GM19455 (cell line): Measurements from ENCODE around the gene CNNM2.
A peak's percentile ranks its signal among the peaks of the same experiment; 100 is the strongest.

Source experiments
- ATAC-seq: cut with Tn5 transposase; IDR thresholded peaks from one replicate; pipeline ENCODE4 v1.9.1; 2021; ENCODE audit not compliant: unreplicated experiment

Gene CNNM2

DNA sequence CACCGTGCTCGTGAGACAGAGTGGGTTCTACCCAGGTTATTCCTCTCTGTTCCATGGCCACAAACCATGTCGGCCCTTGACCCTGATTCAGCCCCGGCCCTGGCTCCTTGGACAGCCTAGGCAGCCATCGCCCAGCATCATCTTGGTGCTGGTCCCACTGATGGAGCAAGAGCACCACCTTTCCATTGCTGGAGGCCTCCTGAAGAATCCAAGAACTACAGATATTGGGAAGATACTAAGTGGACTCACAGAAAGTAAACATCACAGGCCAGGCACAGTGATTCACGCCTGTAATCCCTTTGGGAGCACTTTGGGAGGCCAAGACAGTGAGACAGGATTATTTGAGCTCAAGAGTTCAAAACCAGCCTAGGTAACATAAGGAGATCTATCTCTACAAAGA is 149.9 kb downstream of the CNNM2 start:
- ATAC-seq, result no peak

DNA sequence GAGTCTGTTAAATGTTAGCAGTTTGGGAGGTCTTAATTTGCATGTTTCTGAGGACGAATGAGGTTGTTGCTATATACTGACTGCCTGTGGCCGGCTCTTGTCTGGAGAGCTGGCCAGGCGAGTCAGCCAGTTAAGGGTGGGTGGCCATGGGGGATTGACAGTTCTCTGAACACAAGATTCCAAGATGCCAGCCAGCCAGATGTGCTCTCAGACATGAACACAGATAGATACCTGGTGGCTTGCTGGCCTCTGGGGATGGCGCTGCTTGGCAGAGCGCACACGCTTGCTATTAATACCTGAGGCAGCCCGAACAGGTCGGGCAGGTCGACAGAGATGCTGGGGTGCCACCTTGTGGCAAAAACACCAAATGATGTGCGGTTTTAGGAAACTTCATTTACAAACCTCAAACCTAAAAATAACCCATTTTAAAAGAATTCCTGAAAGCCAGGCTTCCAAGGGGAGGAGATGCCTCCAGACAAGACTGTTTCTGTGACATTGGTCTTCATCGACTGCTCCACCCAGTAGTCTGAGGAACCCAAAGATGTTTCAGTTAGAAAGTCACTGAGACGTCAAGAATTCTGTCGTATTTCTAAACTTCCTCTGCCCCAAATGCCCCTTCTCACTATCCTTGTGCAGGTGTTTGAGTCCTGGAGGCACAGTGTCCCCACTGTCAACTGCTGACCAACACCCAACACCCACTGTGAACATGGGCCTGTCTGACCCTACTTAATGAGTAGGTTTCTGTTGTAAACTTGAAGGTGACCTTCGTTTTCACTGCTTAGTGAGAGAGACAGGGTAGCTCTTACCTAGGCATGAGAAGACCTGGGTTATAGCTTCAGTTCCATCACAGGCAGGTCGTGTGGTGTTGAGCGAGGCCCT is 151.6 kb downstream of the CNNM2 start:
- ATAC-seq, result peak; percentile 61

DNA sequence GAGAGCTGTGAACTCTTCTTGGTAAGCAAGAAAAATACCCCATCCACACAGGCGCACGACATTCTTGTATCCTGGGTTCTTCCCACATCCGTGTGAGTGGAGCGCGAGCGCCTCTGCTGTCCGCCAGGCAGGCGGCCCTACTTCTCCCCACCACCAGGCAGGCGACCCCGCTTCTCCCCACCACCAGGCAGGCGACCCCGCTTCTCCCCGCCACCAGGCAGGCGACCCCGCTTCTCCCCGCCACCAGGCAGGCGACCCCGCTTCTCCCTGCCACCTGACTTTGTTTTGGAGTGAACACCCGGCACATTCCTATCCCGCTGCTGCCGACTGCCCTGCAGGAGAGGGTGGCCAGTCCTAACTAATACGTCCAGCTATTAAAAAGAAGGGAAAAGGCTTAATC is 154.2 kb downstream of the CNNM2 start:
- no peak for ATAC-seq

DNA sequence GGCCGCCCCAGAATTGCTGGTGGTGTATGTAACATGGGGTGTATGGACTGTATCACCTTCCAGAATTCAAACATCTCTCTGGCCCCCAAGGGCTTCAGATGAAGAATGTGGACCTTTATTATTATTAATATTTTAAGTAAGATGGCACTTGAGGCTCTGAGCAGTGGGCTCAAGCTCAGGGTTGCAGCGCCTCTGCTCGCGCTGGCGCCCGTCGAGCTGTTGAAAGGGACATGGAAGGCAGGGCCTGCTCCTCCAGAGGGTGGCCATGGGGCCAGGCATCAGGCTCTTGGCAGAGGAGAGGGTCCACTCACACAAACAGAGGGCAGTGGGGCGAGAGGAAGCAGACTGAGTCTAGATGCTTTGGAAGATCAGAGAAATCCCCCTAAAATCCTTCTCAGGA is 154.8 kb downstream of the CNNM2 start:
- no peak for ATAC-seq

DNA sequence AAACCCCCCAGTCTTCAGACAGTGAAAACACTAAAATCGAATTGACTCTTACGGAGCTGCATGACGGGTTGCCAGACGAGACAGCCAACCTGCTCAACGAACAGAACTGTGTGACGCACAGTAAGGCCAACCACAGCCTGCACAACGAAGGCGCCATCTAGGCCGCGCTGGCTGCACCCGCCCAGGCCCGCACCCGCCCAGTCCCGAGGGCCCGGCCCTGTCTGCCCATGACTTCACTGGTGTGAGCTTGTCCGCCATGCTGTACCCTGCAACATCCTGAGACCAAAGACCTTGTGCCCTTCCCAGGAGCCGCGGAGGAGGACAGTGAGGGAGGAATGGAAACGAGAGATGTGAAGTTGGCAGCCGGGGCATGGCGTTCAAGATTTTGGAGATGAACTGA is 158.9 kb downstream of the CNNM2 start:
- ATAC-seq, result no peak

DNA sequence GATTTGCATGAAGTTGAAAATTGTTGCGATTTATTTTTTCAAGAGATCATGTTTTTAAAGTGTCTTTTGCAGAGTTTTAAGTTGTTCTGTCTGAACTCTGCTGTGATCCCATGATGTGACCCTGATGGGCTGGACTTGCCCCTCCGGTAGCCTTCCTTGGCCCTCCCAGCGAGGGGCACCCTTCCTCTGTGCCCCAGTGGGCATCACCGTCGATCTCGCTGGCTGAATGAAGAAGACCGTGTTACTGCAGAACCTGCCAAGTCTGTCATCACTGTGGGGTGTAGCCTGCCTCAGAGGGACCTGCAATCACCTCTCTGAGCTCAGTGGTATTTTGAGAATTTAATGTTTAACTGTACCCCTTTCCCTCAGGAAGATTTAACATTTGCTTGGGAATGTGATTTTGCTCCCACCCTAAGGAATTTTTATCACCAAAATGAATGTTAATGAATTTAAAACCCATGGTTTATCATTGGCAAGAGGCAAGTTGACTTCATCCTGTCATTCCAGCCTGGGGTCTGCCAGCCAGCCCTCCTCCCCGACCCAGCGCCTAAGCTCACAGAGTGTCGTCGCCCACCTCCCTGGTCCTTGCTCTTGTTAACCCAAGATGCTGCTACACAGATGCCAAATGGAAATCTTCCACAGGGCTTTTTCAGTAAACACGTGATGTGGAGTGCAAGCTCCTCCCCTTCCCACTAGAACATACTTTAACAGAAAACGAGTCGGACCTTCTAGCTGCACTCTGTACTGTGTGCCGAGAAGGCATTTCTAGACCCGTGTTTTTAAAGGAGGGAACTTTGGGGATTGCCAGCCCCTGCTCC is 159.6 kb downstream of the CNNM2 start:
- no peak for ATAC-seq

DNA sequence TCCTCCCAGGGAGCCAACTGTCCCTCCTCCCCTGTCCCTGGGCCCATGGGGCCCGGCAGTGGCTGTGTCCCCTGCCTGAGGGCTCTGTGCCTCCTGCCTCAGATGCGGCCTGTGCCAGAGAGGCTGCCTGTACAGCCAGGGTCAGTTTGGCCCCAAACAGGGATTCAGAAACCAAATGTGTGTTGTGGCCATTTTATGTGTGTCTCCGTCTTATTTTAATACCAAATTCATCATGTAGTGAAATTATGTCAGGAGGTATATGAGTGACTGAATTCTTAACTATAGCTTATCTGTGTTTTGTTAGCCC is 160.2 kb downstream of the CNNM2 start:
- ATAC-seq, result no peak

DNA sequence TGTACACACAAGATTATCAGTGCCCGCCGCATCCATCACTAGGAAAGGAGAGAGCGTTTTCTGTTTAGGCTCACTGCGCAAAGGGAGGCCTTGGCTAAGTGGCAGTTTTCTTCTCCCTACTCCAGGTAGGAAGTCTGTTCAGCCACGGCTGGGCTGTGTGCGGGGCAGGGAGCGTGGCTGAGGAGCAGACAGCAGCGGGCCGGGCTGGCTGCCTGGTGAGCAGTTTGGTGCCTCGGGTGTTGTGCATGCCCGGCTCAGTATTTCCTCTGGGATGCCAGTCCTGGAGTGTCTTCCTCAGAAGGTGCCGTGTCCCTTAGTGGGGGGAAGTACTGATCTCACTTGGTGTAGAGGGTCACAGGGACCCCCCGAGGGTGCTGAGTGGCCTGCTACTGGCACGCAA is 160.6 kb downstream of the CNNM2 start:
- no peak for ATAC-seq

DNA sequence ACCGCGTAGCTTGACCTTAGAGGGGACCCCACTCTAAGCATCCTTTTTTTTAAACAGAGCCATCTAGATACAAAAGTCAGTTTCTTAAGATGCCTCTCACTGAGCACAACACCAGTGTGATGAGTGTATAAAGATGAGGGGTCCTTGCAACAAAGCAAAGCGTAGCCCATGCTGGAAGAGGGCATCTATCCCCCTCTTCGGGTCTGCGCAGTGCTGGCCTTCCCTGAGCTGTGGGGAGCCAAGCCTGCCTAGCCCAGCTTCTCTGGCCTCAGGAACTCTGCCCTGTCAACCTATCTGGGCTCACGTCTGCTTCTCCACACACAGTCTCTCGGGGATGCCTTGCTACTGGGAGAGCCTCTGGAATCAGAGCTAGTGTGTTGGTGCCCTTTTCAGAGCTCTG is 161.0 kb downstream of the CNNM2 start:
- no peak for ATAC-seq

DNA sequence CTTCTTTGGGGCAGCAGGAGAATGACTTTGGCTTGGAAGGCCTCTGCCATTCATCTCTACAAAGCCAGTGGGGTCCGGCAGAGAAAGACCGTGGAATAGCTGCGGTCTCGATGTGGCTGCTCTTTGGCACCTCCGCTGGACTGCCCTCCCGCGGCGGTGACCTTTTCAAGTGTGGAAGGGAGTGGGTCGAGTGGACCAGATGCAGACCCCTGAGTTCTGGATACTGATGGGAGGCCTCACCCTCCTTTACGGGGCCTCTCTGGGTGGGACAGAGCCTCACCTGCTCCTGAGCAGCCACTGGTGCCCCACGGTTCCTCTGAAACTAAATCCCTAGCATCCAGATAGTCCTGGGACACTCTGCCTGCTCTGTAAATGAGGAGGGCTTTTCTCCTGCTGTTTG is 161.9 kb downstream of the CNNM2 start:
- ATAC-seq, result no peak

DNA sequence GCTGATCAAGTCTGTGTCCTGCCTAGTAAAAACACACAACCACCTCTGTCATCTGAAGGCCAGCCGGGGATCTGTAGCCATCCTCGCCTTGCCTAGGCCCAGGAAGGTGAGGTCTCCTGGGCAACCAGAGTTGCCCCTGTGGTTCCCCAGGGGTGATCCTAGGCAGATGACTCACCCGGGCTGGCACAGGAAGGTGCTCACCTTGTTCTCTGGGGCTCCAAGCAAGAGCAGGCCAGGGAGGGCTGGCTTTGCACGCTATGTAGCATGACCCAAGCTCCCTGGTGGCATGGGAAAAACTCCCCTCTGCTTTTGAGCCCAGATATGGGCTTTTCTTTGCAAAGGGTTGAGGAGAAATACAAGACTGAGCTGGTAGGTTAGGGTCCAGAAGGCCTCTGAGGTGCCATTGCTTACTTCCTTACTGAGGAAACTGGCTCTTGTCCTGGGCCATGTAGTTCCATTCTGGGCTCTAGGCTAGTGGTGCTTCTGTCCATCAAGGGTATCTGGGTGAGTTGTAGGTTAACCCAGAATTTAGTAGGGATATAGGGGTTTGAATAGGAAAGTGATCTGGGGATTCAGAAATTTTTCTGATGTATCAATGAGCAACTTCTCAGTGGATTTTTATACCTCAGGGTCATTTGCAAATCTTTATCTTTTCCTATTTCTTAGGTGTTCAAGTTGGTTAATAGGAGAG is 162.9 kb downstream of the CNNM2 start:
- ATAC-seq, result no peak

DNA sequence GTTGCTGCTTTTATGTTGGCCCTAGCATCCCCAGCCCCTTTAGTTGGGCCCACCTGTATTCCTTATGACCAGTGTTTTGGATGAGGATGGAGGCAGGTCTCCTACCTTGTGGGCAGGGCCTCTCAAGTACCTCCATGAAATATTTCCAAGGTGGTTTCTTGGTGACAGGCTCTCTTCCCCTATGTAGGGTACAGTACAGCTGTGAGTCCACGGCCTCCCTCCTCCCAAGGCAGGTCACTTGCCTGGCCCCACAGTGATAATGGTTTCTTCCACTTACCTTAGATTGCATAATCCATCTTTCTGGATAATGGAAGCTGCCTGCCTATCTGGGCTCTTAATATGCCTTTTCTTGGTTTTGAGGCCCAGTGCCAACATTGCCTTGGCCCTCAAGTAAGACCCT is 164.6 kb downstream of the CNNM2 start:
- ATAC-seq, result no peak

DNA sequence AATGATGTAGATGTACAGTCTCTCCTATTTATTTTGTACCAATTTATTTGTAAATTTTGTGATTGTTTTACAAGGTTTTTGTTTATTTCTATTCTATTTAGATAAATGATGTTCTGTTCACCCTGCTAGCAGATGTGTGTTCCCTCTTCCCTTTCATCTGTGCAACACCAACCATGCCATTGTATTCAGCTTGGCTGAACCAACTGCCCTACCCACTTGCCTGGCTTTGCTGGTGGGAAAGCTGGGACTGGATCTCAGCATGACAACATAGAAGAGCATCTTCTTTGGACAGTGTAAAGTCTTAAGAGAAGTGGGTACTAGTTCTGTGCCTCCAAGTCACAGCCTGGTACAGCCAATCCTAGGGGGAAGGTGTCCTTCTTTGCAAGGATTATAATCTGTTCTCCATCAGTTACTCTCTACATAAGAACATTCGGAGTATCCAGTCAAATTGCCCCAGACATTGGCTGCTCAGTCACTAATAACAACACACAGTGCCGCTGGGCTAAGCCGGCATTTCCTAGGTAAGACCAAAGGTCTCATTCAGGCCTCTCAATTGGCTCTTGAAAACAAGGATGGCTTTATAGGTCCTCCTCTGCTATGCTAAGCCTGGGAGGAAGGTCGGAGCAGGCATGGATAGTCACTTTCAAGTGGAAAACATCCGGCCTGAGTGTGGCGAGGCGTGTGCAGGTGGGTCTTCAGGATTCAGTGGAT is 165.3 kb downstream of the CNNM2 start:
- ATAC-seq, result no peak

DNA sequence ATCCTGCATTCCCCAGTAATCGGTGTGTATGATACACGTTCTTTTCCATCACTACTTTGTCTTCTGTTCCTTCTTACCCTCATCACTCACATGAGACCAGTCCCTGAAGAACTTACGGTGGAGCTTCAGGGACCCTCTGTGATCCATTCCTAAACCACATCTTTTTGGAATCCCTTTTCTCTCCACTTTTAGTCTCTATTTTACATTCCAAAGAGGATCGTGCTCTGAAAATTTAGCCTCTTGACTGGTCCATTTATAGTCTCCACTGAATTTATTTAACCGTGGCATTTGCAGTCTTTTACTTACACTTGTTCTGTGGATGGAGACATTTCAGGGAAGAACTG is 165.9 kb downstream of the CNNM2 start:
- no peak for ATAC-seq

DNA sequence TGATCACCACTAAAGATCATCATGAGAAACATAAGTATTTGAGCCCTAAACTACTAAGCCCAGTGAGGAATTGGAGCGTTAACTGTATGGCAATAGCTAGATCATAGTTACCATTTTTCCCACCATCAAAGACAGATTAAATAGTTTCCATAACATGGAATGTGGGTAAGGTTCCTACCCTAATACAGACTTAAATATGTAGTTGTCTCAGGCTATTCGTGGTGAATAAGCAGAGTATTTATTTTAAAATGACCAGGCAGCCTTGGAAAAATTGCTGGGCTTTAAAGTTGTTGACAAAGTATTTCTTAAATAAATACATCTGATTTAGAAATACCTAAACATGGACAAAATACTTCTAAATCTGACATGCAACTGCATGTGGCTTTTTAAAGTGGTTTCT is 168.2 kb downstream of the CNNM2 start:
- no peak for ATAC-seq

DNA sequence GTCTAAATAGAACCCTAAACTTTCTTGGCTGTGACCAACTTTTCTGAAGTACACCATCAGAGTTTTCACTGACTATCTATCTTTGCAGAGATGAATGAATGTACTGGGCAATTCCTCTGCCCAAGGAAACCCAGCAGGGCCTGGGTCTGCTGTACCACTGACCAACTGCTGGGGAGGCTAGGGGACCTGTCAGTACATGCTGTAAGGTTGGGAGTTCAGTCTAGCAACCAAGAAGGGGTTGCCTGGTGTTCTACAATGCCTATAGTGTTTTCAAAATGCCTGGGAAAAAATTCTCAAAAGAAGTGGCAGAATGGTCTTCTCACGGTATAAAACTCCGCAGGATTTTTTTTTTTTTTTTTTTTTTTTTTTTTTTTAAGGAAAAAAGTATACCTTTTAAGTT is 168.7 kb downstream of the CNNM2 start:
- ATAC-seq, result no peak

DNA sequence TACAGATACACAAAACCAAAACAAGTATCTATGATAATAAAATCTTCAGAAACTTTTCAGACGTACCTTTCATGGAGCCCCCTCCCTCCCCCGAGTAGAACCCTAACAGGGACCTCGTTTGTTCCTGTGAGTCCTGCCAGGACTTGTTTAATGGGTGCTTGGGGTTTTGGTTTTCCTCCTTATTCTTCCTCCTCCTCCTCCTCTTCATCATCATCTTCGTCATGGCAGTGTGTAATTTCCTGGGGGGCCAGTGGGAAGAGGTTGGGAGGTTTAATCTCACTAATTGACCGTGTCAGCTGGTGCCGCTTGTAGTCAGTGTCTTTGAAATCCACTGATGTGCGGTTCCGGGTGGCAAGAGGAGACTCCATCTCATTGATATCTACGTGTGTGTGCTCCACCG is 171.4 kb downstream of the CNNM2 start:
- ATAC-seq, result no peak

DNA sequence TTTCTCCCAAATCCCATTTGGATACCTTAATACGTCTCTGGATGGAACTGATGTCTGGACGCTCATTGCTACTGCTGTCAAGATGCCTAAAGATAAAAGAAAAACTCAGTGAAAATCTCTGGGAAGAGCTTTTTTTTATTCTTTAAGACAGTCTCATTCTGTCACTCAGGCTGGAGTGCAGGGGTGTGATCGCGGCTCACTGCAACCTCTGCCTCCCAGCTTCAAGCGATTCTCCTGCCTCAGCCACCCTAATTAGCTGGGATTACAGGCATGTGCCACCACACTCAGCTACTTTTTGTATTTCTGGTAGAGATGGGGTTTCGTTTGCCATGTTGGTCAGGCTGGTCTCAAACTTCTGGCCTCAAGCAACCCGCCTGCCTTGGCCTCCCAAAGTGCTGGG is 172.8 kb downstream of the CNNM2 start:
- no peak for ATAC-seq

DNA sequence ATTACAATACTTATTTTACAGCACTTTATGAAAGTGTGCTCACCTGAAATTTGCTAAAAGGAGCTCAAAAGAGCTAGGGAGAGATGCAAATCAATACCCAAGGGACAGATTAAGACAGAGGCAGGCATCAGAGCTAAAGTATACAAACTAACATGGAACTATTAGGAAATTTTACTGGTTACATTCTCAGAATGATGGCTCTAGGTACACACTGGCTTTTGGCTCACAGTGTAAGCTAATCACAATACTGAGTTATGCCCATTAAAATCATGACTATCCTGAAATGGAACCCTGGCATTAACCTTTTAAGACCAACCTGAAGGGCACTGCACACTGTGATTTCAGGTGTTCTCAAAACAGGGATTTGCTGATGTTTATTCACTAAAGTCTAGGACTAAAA is 176.9 kb downstream of the CNNM2 start:
- no peak for ATAC-seq

DNA sequence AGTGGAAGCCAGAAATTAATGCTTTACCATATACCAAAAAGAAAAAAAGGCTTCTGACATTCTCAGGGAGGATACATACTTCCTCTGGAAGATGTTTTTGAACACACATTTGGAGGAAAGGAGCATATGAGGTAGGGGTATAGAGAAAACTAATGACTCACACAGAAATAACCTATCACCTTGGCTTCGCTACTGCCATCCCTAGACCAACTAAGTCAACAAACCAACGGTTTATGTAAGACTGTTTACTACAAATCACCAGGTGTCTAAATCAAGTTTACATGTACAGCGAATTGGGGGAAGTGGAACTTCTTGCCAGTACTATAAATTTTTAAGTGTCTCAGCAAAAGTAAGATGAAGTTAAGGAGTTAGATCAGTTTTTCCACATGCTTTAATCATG is 178.0 kb downstream of the CNNM2 start:
- ATAC-seq, result no peak

DNA sequence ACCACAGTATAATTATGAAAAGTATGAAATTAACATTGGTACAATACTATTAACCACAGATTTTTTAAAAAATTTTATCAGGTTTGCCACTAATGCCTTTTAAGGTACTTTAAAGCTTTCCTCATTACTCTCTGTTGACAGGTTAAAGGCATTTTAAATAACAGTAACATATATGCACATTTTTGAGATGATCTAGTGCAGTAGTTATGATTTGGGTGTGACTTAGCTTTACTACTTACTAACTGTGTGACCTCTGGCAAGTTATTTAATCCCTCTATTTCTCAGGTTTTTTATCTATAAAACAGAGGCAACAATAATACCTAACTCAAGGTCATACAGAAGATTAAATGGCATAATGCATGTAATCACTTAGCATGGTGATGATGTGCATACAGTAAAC is 180.1 kb downstream of the CNNM2 start:
- ATAC-seq, result no peak
